Tibial nerve (tissue), 4 donors: ENCODE data around the gene YIF1A. TPM values are rescaled to one million over a fixed set of nuclear protein-coding genes. Genes with fewer than 3 reads are reported as not detected.
"Not testable (repeated sequence)": the region's sequence is repeated elsewhere in the genome, so short reads cannot be mapped to it uniquely, and the experiment has no call there.

Experiments used
- DNase-seq, 2 donors: peaks; one replicate each; pipeline ENCODE4 v3.0.0-alpha.2; 2019; ENCODE audit warnings: low spot score in 2 of 2
- H3K27ac ChIP-seq, 4 donors: fragments of 200-600 bp; sonication (generic) in 3 of 4; one replicate each; pipeline ENCODE4 v1.5.1; 2017 to 2019; ENCODE audit warnings: mild to moderate bottlenecking in 1 of 4
- H3K27me3 ChIP-seq, 2 donors: fragments of 200-600 bp; sonication (generic) in 1 of 2; one replicate each; pipeline versions ENCODE4 v1.5.1 to v1.6.0; 2017 to 2019
- H3K36me3 ChIP-seq, 3 donors: fragments of 200-600 bp; sonication (generic); one replicate each; pipeline ENCODE4 v1.5.1; 2018 to 2019
- H3K4me1 ChIP-seq, 4 donors: fragments of 200-600 bp; sonication (generic) in 3 of 4; one replicate each; pipeline ENCODE4 v1.5.1; 2017 to 2019
- H3K4me3 ChIP-seq, 4 donors: fragments of 200-600 bp; sonication (generic) in 3 of 4; one replicate each; pipeline ENCODE4 v1.5.1; 2017 to 2019; ENCODE audit warnings: mild to moderate bottlenecking in 1 of 4, moderate library complexity in 1 of 4
- H3K9me3 ChIP-seq, 4 donors: fragments of 200-600 bp; sonication (generic) in 3 of 4; one replicate each; pipeline ENCODE4 v1.5.1; 2017 to 2019
- EP300 ChIP-seq, 2 donors: sonication (generic); formaldehyde crosslinking; IDR thresholded peaks; one replicate each; pipeline ENCODE4 v1.6.1; 2017; ENCODE audit warnings: antibody characterized with exemption in 2 of 2, mild to moderate bottlenecking in 1 of 2
- POLR2A ChIP-seq, 2 donors: fragments of 450-650 bp; IDR thresholded peaks; one replicate each; pipeline ENCODE4 v1.6.1; 2017; ENCODE audit warnings: antibody characterized with exemption in 2 of 2, mild to moderate bottlenecking in 2 of 2, moderate library complexity in 2 of 2
- WGBS, 2 donors: methylation state at CpG; one replicate each; pipeline ENCODE4 v1.1.5; 2018; 5-methylcytosine and 5-hydroxymethylcytosine counted together
- total RNA-seq, 4 donors: library from RNA; depleted of rRNA; stranded (reverse); fragments of >200 nt; gene quantifications; one replicate each; pipeline ENCODE4 v1.1.0, GENCODE V29; 2016
- TF ChIP-seq, protein P1 (sequence below), 5 experiments: fragments of 200-600 bp in 3 of 5; fragments of 450-650 bp in 2 of 5; sonication (generic) in 3 of 5; IDR thresholded peaks; one replicate each; pipeline ENCODE4 v1.5.1; 2016 to 2019; ENCODE audit warnings: antibody characterized with exemption in 5 of 5, mild to moderate bottlenecking in 3 of 5, moderate library complexity in 2 of 5

YIF1A gene
- total RNA-seq, 4 donors from 2014 or later = 76.0 to 143 (median 90.6) TPM

GRCh38 chr11:66258473-66258893 is 30.5 kb downstream of the YIF1A start:
- Histone ChIP-seq H3K9me3 (no peaks in the 10 kb centered on the region), H3K4me1 (peaks cover 0 to 18% (median 4%) of the 10 kb centered on the region in 4 donors), H3K4me3 (peak overlapping the region; percentile 71 to 87 (median 84)), H3K27ac (peak overlapping the region; percentile 65 to 87 (median 83)), H3K27me3 (no peaks in the 10 kb centered on the region), H3K36me3 (peaks cover 0 to 40% (median 0%) of the 10 kb centered on the region in 3 donors)
- DNase-seq = no peak
- WGBS, 2 donors = 4 to 5% methylated on average over 16 to 18 of the region's 28 CpGs
- TF ChIP-seq, protein P1, sequence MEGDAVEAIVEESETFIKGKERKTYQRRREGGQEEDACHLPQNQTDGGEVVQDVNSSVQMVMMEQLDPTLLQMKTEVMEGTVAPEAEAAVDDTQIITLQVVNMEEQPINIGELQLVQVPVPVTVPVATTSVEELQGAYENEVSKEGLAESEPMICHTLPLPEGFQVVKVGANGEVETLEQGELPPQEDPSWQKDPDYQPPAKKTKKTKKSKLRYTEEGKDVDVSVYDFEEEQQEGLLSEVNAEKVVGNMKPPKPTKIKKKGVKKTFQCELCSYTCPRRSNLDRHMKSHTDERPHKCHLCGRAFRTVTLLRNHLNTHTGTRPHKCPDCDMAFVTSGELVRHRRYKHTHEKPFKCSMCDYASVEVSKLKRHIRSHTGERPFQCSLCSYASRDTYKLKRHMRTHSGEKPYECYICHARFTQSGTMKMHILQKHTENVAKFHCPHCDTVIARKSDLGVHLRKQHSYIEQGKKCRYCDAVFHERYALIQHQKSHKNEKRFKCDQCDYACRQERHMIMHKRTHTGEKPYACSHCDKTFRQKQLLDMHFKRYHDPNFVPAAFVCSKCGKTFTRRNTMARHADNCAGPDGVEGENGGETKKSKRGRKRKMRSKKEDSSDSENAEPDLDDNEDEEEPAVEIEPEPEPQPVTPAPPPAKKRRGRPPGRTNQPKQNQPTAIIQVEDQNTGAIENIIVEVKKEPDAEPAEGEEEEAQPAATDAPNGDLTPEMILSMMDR (IDR thresholded peaks at IDR 0.05) = peak in 3 of 5 experiments; percentile 6 to 47 (median 24)
- no peak for TF ChIP-seq EP300 (IDR thresholded peaks at IDR 0.05)

DNA sequence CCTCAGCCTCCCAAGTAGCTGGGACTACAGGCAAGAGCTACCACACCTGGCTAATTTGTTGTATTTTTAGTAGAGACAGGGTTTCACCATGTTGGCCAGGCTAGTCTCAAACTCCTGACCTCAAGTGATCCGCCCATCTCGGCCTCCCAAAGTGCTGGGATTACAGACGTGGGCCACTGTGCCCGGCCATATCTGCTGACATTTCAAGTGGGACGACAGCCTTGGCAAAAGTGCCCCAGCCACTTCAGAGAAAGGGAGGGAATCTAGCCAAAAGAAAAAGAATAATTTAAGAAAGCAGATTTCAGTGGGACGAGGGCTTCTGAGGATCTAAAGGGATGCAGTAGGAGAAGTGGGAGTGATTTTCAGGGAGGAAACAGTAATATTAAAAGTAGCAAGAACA is 35.9 kb downstream of the YIF1A start:
- WGBS, 2 donors = 52 to 71% methylated on average over 6 of the region's 6 CpGs
- DNase-seq = not testable (repeated sequence)

GRCh38 chr11:66251809-66252208 is 37.1 kb downstream of the YIF1A start:
- 66 to 68% methylated on average over 7 of the region's 7 CpGs for WGBS, 2 donors
- TF ChIP-seq, protein P1 (IDR thresholded peaks at IDR 0.05) = no peak
- TF ChIP-seq POLR2A (IDR thresholded peaks at IDR 0.05) (no peak), EP300 (IDR thresholded peaks at IDR 0.05) (no peak)
- Histone ChIP-seq H3K27me3 (no peaks in the 10 kb centered on the region), H3K27ac (no peak overlapping the region), H3K4me3 (no peak overlapping the region), H3K4me1 (peaks cover 0 to 5% (median 0%) of the 10 kb centered on the region in 4 donors), H3K36me3 (peaks cover 0 to 29% (median 0%) of the 10 kb centered on the region in 3 donors), H3K9me3 (no peaks in the 10 kb centered on the region)
- no peak for DNase-seq

More for the DNA sequence above, 35.9 kb downstream of the YIF1A start:
- not testable (repeated sequence) for H3K27ac ChIP-seq, H3K4me3 ChIP-seq, H3K9me3 ChIP-seq, H3K4me1 ChIP-seq, H3K27me3 ChIP-seq
- H3K36me3 ChIP-seq = peaks cover 0 to 17% (median 0%) of the 10 kb centered on the region in 3 donors

- no peak for DNase-seq
- no peaks in the 10 kb centered on the region for H3K9me3 ChIP-seq
- H3K4me3 ChIP-seq = no peak overlapping the region
- H3K4me1 ChIP-seq = no peaks in the 10 kb centered on the region
- H3K36me3 ChIP-seq = peaks cover 0 to 56% (median 0%) of the 10 kb centered on the region in 3 donors
- H3K27me3 ChIP-seq = no peaks in the 10 kb centered on the region
- TF ChIP-seq POLR2A (IDR thresholded peaks at IDR 0.05) (no peak), EP300 (IDR thresholded peaks at IDR 0.05) (no peak)
- TF ChIP-seq, protein P1 (IDR thresholded peaks at IDR 0.05) = no peak
- H3K27ac ChIP-seq = no peak overlapping the region
- WGBS, 2 donors = 83 to 84% methylated on average over 6 of the region's 6 CpGs
Measured at GRCh38 chr11:66248903-66249302, 40.0 kb downstream of the YIF1A start.

DNA sequence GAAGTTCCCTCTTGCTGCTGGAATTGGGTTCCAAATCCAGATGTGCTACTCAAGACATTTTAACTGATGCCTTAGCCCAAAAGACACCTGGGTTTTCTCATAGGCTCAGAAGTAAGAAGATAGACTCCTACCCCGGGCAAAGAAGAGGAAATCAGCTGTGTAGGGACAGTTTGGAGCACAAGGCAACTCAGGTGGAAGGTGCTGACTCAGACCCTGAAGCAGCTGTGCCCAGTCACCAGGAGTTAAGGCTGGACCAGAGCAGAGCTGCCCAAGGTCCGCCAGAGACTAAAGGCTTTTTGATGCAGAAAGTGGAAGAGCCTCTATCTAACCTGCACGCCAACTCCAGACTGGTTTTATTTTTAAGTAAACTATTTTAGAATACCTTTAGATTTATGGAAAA is 41.1 kb downstream of the YIF1A start:
- no peak for DNase-seq
- 88 to 90% methylated on average over 3 of the region's 3 CpGs for WGBS, 2 donors
- Histone ChIP-seq H3K36me3 (peaks cover 0 to 67% (median 0%) of the 10 kb centered on the region in 3 donors), H3K27me3 (no peaks in the 10 kb centered on the region), H3K4me1 (no peaks in the 10 kb centered on the region), H3K27ac (no peak overlapping the region), H3K4me3 (no peak overlapping the region), H3K9me3 (no peaks in the 10 kb centered on the region)
- TF ChIP-seq, protein P1 (IDR thresholded peaks at IDR 0.05) = no peak
- TF ChIP-seq POLR2A (IDR thresholded peaks at IDR 0.05) = no peak
- TF ChIP-seq EP300 (IDR thresholded peaks at IDR 0.05) = no peak

GRCh38 chr11:66247295-66247694 is 41.6 kb downstream of the YIF1A start:
- TF ChIP-seq POLR2A (IDR thresholded peaks at IDR 0.05) (no peak), EP300 (IDR thresholded peaks at IDR 0.05) (no peak)
- TF ChIP-seq, protein P1 (IDR thresholded peaks at IDR 0.05) = no peak
- no peak overlapping the region for H3K27ac ChIP-seq
- no peak for DNase-seq
- no peaks in the 10 kb centered on the region for H3K27me3 ChIP-seq
- no peaks in the 10 kb centered on the region for H3K9me3 ChIP-seq
- 87 to 90% methylated on average over 4 of the region's 4 CpGs for WGBS, 2 donors
- no peaks in the 10 kb centered on the region for H3K4me1 ChIP-seq
- no peak overlapping the region for H3K4me3 ChIP-seq
- H3K36me3 ChIP-seq = peaks cover 0 to 72% (median under 1%) of the 10 kb centered on the region in 3 donors
